Activated CD4-positive, alpha-beta T cell treated with anti-CD3 and anti-CD28 coated beads, Interleukin-2, amount 10 ng/mL, durations not matched to agents 7 days and 5 days (primary cell): ENCODE results near the gene PTGR1. TPM values are rescaled to one million over a fixed set of nuclear protein-coding genes. Genes with fewer than 3 reads are reported as not detected.
"Not testable (repeated sequence)": the region's sequence is repeated elsewhere in the genome, so short reads cannot be mapped to it uniquely, and the experiment has no call there.

Experiments used
- CTCF ChIA-PET: fragments of 350-600 bp; sonication (Branson Sonifier 250); formaldehyde crosslinking; loops from one replicate; lab custom pipeline; 2021; ENCODE audit warnings: antibody characterized with exemption; lab: Charles Lee
- POLR2A ChIA-PET: fragments of 350-600 bp; sonication (Branson Sonifier 250); formaldehyde crosslinking; loops from one replicate; lab custom pipeline; 2021; ENCODE audit warnings: antibody characterized with exemption; lab: Charles Lee
- DNase-seq: peaks from one replicate; pipeline ENCODE4 v3.0.0-alpha.2; 2020
- H3K27ac Mint-ChIP-seq: one replicate; pipeline ENCODE4 v1.8.0; 2021; ENCODE audit warnings: mild to moderate bottlenecking, moderate library complexity, mixed read lengths
- H3K27me3 Mint-ChIP-seq: one replicate; pipeline ENCODE4 v1.8.0; 2021; ENCODE audit warnings: mixed read lengths
- H3K36me3 Mint-ChIP-seq: one replicate; pipeline ENCODE4 v1.8.0; 2021; ENCODE audit warnings: low read depth, mixed read lengths
- H3K4me1 Mint-ChIP-seq: one replicate; pipeline ENCODE4 v1.8.0; 2021; ENCODE audit warnings: mixed read lengths
- H3K4me3 Mint-ChIP-seq: one replicate; pipeline ENCODE4 v1.8.0; 2021; ENCODE audit warnings: mild to moderate bottlenecking, moderate library complexity, mixed read lengths
- H3K9me3 Mint-ChIP-seq: one replicate; pipeline ENCODE4 v1.8.0; 2021; ENCODE audit warnings: mixed read lengths
- total RNA-seq, 2 experiments: library from RNA; stranded (reverse); gene quantifications; one replicate each; pipeline ENCODE4 v1.2.3, GENCODE V29; 2021

The PTGR1 gene
- total RNA-seq, 2 experiments from 2014 or later, result 0.25 TPM; not detected in 1

DNA sequence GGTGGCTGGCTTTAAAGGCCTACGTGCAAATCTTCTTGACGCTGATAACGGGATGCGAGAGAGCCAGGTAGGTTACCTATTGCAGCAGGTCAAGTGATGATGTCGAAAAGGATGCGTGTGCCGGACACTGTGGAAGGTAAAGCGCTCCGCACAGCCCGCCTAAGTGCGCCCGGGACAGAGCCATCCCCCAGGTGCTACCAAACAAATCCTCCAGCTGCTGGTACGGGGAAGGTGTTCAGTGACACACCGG is 31.4 kb upstream of the PTGR1 start:
- H3K9me3 Mint-ChIP-seq, result no peaks in the 10 kb centered on the region
- H3K36me3 Mint-ChIP-seq, result peaks cover 4% of the 10 kb centered on the region
- ChIA-PET CTCF (interaction anchor here (0.6 to 1.6 kb wide), 5 partner anchors 10 to 1644 kb away, joined by 3 to 5 read pairs (median 3); partner anchors contain the start of gene CDC26), POLR2A (no interaction called here)
- H3K27me3 Mint-ChIP-seq, result no peaks in the 10 kb centered on the region
- peak overlapping the region; percentile 89 for H3K4me3 Mint-ChIP-seq
- peaks cover 38% of the 10 kb centered on the region for H3K4me1 Mint-ChIP-seq
- H3K27ac Mint-ChIP-seq, result peak overlapping the region; percentile 85
- no peak for DNase-seq

DNA sequence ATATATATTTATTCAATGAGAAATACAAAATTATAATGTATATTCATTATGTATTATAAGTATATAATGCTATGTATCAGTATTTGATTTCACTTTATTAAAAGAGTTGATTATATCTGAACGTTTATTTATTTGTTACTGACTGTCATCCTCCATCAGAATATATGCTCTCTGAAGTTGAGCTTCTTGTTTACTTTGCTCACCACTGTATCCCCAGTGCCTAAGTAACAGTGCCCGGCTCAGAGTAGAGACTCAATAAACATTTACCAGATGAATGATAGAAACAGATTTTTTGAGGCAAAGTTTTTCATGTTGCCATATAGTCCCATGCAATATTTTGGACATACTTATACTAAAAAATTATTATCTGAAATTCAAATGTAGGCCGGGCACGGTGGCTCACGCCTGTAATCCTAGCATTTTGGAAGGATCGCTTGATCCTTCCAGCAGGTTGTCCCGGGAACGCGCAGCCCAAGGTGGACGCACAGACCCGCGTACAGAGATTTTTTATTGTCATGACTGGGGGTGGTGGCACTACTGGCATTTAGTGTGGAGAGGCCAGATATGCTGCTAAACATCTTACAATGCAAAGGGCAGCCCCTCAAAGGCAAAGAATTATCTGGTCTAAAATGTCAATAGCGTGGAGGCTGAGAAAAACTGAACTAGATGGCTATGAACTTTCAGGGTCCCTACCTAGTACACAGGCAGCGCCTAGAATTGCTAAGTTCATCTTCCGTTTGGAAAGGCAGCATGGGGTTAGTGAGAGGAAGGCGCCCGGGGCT is 30.9 kb upstream of the PTGR1 start:
- CTCF ChIA-PET, result interaction anchor here (0.6 to 1.6 kb wide), 3 partner anchors 9 to 1645 kb away, joined by 3 to 5 read pairs (median 3); partner anchors contain the start of gene CDC26
- peaks cover 4% of the 10 kb centered on the region for H3K36me3 Mint-ChIP-seq

DNA sequence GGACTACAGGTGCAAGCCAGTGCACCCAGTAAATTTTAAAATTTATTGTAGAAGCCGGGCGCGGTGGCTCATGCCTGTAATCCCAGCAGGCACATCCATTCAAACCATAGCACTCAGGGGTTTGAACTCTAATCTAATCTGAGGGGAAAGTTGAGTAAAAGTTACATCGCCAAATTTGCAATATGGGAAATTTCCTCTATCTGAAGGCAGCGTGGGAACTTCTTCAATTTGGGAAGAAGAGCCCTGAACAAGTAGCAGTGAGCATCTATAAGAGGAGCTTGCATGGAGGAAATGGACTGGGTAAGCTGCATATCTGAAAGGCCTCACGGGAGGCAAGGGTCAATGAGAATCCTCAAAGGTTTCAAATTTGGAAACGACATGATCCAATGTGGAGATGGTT is 29.0 kb upstream of the PTGR1 start:
- H3K9me3 Mint-ChIP-seq, result no peaks in the 10 kb centered on the region
- H3K27me3 Mint-ChIP-seq, result peaks cover 6% of the 10 kb centered on the region
- H3K27ac Mint-ChIP-seq, result no peak overlapping the region
- no peak for DNase-seq
- POLR2A ChIA-PET, result no interaction called here
- no peak overlapping the region for H3K4me3 Mint-ChIP-seq
- CTCF ChIA-PET, result no interaction called here
- peaks cover 2% of the 10 kb centered on the region for H3K36me3 Mint-ChIP-seq
- H3K4me1 Mint-ChIP-seq, result peaks cover 21% of the 10 kb centered on the region

More for the DNA sequence above, 30.9 kb upstream of the PTGR1 start:
- peak overlapping the region; percentile 89 for H3K4me3 Mint-ChIP-seq
- H3K9me3 Mint-ChIP-seq, result no peaks in the 10 kb centered on the region
- peaks cover 33% of the 10 kb centered on the region for H3K4me1 Mint-ChIP-seq
- DNase-seq, result no peak
- H3K27me3 Mint-ChIP-seq, result no peaks in the 10 kb centered on the region
- POLR2A ChIA-PET, result no interaction called here
- peak overlapping the region; percentile 85 for H3K27ac Mint-ChIP-seq

DNA sequence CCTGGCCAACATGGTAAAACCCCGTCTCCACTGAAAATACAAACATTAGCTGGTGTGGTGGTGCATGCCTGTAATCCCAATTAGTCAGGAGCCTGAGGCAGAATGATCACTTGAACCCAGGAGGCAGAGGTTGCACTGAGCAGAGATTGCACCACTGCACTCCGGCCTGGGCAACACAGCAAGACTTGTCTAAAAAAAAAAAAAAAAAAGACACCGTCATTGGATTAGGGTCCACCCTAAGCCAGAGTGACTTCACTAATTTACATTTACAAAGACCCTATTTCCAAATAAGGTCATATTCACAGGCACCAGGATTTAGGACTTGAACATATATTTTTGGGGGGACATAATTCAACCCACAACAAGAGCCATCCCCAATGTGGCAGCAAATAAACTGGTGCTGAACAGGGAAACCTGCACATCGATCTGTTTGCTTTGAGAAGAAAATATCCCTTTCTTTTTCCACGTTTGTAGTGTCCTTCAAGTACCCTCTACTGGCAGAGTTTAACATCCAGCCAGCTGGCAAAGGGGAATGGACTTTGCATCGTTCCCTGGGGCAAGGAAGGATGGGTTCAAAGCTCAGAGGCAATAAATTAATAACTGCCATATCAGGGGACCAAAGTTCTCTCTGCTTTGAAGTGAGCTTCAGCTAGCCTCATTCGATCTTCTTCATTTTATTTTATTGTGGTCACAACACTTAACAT is 28.0 kb upstream of the PTGR1 start:
- CTCF ChIA-PET, result no interaction called here

DNA sequence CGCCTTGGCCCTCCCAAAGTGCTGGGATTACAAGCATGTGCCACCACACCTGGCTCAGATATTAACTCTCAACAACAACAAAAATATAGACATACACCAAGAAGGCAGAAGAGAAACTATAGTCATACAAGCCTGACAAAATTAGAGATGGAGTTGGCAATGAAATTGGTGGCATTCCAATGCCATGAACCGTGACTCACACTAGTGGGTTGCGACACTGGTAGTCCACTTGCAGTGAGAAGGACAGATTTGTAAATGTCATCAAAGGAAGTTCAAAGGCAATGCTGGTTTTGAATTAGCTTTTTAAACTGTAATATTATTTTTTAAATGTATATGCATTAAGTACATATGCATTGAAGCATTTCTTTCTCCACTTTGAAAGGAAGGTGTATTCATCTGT is 23.2 kb upstream of the PTGR1 start:
- DNase-seq, result no peak
- H3K9me3 Mint-ChIP-seq, result no peaks in the 10 kb centered on the region
- H3K27me3 Mint-ChIP-seq, result peaks cover 19% of the 10 kb centered on the region
- ChIA-PET CTCF (interaction anchor here (0.6 kb wide), 1 partner anchor 50 kb away, joined by 3 read pairs; no protein-coding TSS in a partner anchor), POLR2A (no interaction called here)
- H3K27ac Mint-ChIP-seq, result no peak overlapping the region
- no peaks in the 10 kb centered on the region for H3K4me1 Mint-ChIP-seq
- no peak overlapping the region for H3K4me3 Mint-ChIP-seq
- H3K36me3 Mint-ChIP-seq, result no peaks in the 10 kb centered on the region

More for the DNA sequence above, 28.0 kb upstream of the PTGR1 start:
- H3K4me3 Mint-ChIP-seq, result no peak overlapping the region
- POLR2A ChIA-PET, result no interaction called here
- H3K9me3 Mint-ChIP-seq, result no peaks in the 10 kb centered on the region
- peaks cover 11% of the 10 kb centered on the region for H3K4me1 Mint-ChIP-seq
- DNase-seq, result no peak
- no peaks in the 10 kb centered on the region for H3K36me3 Mint-ChIP-seq
- peaks cover 11% of the 10 kb centered on the region for H3K27me3 Mint-ChIP-seq
- no peak overlapping the region for H3K27ac Mint-ChIP-seq

DNA sequence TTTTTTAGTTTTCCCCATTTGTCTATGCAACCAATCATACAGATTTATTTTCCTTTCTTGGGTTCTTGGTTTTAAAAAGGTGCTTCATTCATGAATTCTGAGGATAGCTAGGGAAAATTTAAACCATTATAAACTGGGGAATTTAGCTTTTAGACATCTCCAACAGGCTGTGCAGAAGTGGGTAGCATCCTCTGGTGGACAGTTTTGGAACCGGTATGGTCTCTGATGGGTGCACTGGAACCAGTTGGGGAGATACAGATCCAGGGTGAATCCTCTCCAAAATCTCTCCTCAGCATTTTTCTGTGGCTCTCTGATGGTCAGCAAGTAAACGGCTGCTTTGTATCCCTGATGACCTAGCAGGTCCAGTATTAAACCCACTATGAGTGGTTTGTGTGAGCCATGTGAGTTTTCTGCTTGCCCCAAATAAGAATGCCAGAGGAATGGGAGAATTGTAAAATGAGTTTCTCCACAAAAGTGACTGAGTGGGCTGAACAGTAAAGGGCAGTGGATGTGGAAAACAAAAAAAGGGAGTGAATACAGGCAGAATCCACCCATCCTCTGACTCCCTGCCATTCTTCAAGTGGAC is 22.5 kb upstream of the PTGR1 start:
- ChIA-PET POLR2A (no interaction called here), CTCF (interaction anchor here (0.6 to 1.6 kb wide), 9 partner anchors 9 to 908 kb away, joined by 3 to 5 read pairs (median 3); partner anchors contain the start of gene DNAJC25)
- peak; percentile 40 for DNase-seq

DNA sequence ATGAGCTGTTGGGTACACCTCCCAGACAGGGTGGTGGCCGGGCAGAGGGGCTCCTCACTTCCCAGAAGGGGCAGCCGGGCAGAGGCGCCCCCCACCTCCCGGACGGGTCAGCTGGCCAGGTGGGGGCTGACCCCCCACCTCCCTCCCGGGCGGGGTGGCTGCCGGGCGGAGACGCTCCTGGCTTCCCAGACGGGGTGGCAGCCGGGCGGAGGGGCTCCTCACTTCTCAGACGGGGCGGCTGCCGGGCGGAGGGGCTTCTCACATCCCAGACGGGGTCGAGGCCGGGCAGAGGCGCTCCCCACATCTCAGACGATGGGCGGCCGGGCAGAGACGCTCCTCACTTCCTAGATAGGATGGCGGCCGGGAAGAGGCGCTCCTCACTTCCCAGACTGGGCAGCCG is 17.9 kb upstream of the PTGR1 start:
- H3K27ac Mint-ChIP-seq, H3K36me3 Mint-ChIP-seq, CTCF ChIA-PET, POLR2A ChIA-PET, H3K4me3 Mint-ChIP-seq, H3K4me1 Mint-ChIP-seq, DNase-seq, H3K9me3 Mint-ChIP-seq: not testable (repeated sequence)
- peaks cover 19% of the 10 kb centered on the region for H3K27me3 Mint-ChIP-seq

More for the DNA sequence above, 22.5 kb upstream of the PTGR1 start:
- H3K36me3 Mint-ChIP-seq, result no peaks in the 10 kb centered on the region
- no peak overlapping the region for H3K27ac Mint-ChIP-seq
- no peaks in the 10 kb centered on the region for H3K9me3 Mint-ChIP-seq
- H3K27me3 Mint-ChIP-seq, result peaks cover 19% of the 10 kb centered on the region
- no peak overlapping the region for H3K4me3 Mint-ChIP-seq
- H3K4me1 Mint-ChIP-seq, result no peaks in the 10 kb centered on the region

DNA sequence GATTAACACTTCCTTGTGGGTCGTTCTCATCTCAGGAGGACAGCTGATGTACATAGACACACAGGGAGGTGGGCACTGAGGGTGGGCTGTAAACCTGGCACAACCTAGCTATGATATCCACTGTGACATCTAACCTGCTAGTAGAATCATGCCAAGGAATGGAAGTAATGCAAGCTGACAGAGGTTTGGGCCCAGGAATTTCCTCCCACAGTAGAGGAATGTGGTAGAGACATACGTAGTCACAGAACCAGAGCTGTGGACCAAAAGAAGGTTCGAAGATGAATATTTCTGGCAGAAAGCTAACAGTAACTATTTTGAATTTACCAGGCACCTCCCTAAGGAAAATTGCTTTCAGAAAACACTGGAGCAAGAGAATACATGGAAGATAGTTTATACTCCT is 16.5 kb upstream of the PTGR1 start:
- no peak overlapping the region for H3K27ac Mint-ChIP-seq
- H3K4me1 Mint-ChIP-seq, result no peaks in the 10 kb centered on the region
- H3K4me3 Mint-ChIP-seq, result no peak overlapping the region
- no peaks in the 10 kb centered on the region for H3K9me3 Mint-ChIP-seq
- no peak for DNase-seq
- peaks cover 18% of the 10 kb centered on the region for H3K27me3 Mint-ChIP-seq
- POLR2A ChIA-PET, result no interaction called here
- CTCF ChIA-PET, result interaction anchor here (0.7 to 1.2 kb wide), 4 partner anchors 10 to 482 kb away, joined by 3 read pairs; partner anchors contain the start of gene DNAJC25
- H3K36me3 Mint-ChIP-seq, result no peaks in the 10 kb centered on the region

DNA sequence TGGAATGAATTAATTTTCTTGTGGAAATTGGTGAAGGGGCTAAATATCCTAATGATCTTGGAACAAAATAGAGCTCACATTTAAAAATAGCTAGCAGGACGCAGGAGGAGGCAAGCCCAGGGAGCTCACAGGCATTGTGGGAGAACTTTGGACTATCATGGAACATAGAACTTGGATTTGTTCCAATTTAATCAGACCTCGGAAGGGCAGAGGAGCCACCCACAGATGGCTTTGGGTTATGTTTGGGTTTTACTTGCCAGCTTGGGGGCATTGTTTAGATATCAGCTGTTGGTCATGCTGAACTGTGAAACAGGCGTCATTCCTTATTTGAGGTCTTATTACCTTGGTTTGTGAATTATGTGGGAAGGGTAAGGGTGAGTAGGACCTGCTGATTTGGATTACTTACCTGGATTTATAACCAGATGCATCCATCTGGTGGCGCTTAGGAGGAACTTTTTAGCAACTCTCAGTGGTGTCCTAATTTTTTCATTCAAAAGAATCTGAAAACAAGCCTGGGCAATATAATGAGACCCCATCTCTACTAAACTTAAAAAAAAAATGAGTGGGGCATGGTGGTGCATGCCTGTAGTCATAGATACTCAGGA is 14.1 kb upstream of the PTGR1 start:
- ChIA-PET POLR2A (no interaction called here), CTCF (interaction anchor here (1.0 to 1.1 kb wide), 2 partner anchors 8 to 37 kb away, joined by 3 to 5 read pairs; no protein-coding TSS in a partner anchor)
- Mint-ChIP-seq H3K27me3 (peaks cover 26% of the 10 kb centered on the region), H3K4me3 (no peak overlapping the region), H3K9me3 (no peaks in the 10 kb centered on the region), H3K27ac (no peak overlapping the region), H3K36me3 (no peaks in the 10 kb centered on the region), H3K4me1 (no peaks in the 10 kb centered on the region)
- no peak for DNase-seq

DNA sequence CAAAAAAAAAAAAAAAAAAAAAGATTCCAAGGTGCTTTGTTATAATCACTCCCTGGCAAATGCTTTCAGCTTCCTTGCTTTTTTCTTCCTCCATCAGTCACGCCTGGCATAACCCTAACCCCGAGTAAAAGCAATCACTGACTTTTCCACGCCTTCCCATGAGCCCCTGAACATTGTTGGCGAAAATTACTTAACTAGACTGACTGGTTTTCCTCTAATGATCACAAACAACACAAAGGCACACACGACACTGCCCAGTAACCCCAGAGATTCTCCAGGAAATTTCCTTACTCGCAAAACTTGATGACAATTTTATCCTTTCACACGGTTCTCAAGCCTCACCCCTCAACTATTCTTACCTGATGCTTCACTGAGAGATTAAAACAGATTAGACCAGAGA is 11.4 kb upstream of the PTGR1 start:
- POLR2A ChIA-PET, result no interaction called here
- H3K4me3 Mint-ChIP-seq, result no peak overlapping the region
- no peaks in the 10 kb centered on the region for H3K36me3 Mint-ChIP-seq
- no peak for DNase-seq
- no peak overlapping the region for H3K27ac Mint-ChIP-seq
- no peaks in the 10 kb centered on the region for H3K9me3 Mint-ChIP-seq
- no peaks in the 10 kb centered on the region for H3K4me1 Mint-ChIP-seq
- peaks cover 23% of the 10 kb centered on the region for H3K27me3 Mint-ChIP-seq
- CTCF ChIA-PET, result interaction anchor here (0.6 to 1.1 kb wide), 4 partner anchors 10 to 133 kb away, joined by 3 to 4 read pairs (median 3); partner anchors contain the start of gene DNAJC25

DNA sequence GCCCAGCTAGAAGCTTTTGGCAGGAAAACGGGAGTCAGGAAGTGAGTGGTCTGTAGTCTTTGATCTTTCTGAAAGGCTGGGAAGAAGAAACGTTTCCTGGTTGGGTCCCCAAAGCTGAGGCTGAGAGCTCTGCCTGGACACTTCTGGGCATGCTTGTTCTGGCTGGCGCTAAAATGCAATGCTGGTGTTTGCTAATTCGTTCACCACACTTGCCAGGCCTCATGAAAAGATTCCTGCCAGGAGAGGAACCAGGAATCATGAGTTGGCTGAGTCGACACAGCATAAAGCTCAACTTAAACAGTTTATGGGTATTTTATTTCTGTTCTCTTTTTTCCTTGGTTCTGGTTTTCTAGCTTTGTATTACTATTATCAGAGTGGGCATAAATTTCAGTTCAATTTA is 10.7 kb upstream of the PTGR1 start:
- no peaks in the 10 kb centered on the region for H3K36me3 Mint-ChIP-seq
- H3K27me3 Mint-ChIP-seq, result peaks cover 23% of the 10 kb centered on the region
- no peak overlapping the region for H3K27ac Mint-ChIP-seq
- no peak overlapping the region for H3K4me3 Mint-ChIP-seq
- POLR2A ChIA-PET, result no interaction called here
- no peak for DNase-seq
- no peaks in the 10 kb centered on the region for H3K4me1 Mint-ChIP-seq
- CTCF ChIA-PET, result interaction anchor here (0.9 to 1.1 kb wide), 3 partner anchors 11 to 134 kb away, joined by 3 to 4 read pairs (median 3); no protein-coding TSS in a partner anchor
- H3K9me3 Mint-ChIP-seq, result no peaks in the 10 kb centered on the region

DNA sequence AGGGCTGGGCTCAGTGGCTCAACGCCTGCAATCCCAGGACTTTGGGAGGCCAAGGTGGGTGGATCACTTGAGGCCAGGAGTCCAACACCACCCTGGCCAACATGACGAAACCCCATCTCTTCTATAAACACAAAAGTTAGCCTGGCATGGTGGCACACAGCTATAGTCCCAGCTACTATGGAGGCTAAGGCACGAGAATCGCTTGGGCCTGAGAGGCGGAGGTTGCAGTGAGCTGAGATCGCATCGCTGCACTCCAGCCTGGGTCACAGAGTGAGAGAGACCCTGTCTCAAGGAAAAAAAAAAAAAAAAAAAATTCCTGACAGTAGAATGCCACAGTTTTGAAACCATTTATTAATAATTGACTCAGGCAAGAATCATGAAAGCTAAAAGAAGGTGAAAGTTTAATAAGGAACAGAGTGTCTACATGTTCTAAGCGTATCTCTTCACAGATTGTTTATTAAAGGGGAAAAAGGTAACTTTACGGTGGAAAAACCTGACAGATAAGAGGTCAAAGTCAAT is 5.7 kb upstream of the PTGR1 start:
- no peaks in the 10 kb centered on the region for H3K9me3 Mint-ChIP-seq
- peaks cover 24% of the 10 kb centered on the region for H3K27me3 Mint-ChIP-seq
- ChIA-PET POLR2A (no interaction called here), CTCF (interaction anchor here (0.6 kb wide), 1 partner anchor 960 kb away, joined by 5 read pairs; no protein-coding TSS in a partner anchor)
- DNase-seq, result no peak
- no peak overlapping the region for H3K27ac Mint-ChIP-seq
- peaks cover 6% of the 10 kb centered on the region for H3K4me1 Mint-ChIP-seq
- H3K36me3 Mint-ChIP-seq, result no peaks in the 10 kb centered on the region
- no peak overlapping the region for H3K4me3 Mint-ChIP-seq
